ENCODE data around the gene PIWIL1.

Gene PIWIL1

DNA sequence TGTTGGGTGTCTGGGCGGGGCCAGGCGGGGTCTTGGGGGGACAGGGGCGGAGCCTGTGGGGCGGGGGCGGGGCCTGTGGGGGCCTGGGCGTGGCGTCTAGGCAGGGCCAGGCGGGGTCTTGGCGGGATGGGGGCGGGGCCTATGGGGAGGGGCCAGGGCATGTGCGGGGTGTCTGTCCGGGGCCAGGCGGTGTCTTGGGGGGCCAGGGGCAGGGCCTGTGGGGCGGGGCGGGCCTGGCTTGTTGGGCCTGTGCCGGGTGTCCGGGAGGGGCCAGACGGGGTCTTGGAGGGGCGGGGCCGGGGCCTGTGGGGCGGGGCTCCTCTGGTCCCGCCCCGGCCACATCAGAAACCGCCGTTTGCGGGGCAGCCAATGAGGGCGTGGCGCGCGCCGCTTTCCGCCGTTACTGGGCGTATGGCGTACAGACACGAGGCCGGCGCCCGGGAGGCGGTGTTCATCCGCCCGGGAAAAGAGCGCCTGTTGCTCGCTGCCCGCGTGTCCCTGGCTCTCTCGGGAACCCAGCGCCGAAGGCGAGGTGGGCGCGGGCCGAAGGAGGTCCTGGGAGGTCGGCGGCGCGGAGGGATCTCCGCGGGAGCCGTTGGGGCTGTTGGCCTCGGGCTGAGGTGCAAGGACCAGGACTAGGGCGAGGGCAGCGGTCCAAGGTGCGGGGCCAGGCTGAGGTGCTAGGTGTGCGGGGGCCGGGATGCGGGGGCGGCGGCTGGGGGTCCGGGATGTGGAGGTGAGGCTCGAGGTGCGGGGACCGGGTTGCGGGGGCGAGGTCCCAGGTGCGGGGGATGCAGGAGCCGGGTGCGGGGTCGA lies at the start of gene PIWIL1:
Gene PIWIL1 (plus strand): TSS at position 400 of the 816 bp plus-strand sequence. CDS start 4,705 bp downstream, outside the sequence.
- no peak for DNase-seq

- no peak for DNase-seq
Observed at GRCh38 chr12:130288206-130288605, 49.5 kb upstream of the PIWIL1 start.

DNA sequence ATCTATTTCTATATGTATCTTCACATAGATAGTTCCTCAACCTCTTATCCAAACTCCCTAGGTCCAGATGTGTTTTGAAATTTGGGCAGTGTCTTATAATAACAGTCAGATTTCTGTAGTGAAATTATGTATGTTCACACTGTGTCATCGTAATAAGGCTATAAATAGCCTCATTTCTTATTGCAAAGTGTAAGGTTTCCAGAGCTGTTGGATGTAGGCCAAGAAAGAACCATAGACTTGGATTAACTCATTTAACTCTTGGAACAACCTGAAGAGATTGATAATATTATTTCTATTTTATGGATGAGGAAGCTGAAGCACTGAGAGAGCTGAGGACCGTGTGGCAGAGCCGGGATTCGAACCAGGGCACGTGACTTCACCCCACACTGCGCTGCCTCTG lies 49.0 kb upstream of the PIWIL1 start:
- DNase-seq, result no peak

GRCh38 chr12:130290114-130290513 lies 47.6 kb upstream of the PIWIL1 start:
- DNase-seq, result no peak

DNA sequence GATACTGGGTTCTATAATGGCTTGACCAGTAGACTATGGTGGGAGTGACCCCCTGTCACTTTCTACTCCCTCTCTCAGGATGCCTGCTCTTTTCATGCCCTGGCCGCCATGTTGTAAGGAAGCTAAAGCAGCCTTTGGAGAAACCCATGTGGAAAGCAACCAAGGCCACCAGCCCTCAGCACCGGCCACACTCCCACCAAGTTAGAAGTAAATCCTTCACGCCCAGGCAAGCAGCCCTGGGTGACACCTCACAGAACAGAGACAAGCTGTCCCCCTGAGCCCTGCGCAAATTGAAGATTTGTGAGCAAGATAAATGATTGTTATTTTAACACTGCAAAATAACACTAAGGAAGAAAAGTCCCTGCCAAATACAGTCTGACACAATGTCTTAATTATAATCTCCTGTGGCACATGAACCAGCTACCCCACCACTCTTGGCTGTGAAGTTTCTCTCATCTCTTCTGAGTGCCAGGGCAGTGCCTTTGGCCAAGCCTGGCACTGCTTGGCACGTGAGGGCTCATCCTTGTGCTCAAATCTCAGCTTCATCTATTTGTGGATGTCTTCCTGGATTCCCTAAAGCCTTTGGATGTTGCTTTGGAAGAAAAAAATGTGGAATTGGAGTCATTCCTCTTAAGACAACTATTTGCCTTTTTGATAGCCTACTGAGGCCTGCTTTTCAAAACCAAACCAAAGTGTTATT lies 39.2 kb upstream of the PIWIL1 start:
- no peak for DNase-seq

DNA sequence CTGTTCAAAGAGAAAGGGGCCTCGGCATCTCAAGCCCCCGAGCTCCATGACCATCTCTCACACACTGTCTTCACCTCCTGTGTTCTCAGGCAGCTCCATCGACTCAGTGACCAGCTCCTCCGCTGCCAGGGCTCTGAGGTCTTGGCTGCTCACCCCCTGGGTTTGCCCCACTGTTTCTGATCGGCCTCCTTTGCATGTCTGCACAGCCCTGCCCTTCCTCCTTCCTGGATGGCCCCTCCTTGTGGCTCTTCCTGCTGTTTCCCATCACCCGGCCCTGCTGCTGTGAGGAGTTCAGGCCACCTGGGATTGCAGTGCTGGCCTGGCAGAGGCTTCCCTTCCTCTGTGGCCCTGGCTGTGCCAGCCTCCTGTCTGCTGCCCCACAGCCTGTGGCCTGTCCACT lies 38.1 kb upstream of the PIWIL1 start:
- no peak for DNase-seq

DNA sequence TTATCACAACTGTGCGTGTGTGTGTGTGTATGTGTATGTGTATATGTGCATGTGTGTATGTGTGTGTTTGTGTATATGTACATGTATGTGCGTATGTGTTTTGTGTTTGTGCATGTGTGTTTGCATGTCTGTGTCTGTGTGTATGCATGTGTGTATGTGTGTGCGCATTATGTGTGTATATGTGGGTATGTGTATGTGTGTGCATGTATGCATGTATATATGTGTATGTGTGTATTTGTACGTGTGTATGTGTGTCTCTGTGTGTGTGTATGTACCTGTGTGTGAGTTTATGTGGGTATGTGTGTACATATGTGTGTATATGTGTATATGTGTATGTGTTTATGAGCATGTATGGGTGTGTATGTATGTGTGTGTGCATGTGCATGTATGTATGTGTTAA lies 37.6 kb upstream of the PIWIL1 start:
- no peak for DNase-seq

GRCh38 chr12:130300737-130301535 lies 36.8 kb upstream of the PIWIL1 start:
- DNase-seq, result no peak

DNA sequence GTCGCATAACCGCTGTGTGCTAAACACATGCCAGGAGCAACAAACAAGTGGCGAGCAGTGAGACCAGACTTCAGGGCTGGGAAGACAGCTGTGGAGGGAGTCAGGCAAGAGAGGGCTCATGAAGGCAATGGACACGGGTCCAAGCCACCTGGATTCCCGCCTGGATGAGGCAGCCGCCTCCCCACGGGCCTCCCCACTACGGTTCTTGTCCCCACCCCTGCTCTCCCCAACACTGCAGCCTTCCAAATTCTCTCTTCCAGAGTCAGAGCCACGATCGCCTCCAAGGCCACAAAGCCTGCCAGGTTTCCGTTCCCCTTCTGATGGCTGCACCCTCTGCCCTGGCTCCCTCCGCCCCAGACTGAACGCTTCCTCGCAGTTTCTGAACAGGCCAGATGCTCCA lies 36.1 kb upstream of the PIWIL1 start:
- DNase-seq, result no peak

DNA sequence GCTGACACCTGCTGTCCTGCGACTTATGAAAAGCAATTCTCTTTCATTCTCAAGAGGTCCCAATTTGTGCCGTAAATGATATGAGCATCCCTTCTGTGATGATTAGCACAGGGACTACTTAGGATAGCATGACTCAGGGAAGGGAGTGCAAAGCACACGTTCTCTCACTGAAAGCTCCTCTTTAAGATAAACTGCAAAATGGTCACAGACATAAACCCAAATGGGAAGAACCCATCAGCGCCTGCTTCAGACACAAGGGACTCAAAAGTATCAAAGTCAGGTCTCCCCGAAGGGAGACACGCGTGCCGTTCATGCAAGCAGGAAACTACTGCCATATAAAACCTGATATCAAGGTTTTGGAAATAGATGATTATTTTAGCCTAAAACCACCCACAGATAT lies 33.9 kb upstream of the PIWIL1 start:
- DNase-seq, result no peak

- DNase-seq, result no peak
Observed at GRCh38 chr12:130307859-130308258, 29.8 kb upstream of the PIWIL1 start.

DNA sequence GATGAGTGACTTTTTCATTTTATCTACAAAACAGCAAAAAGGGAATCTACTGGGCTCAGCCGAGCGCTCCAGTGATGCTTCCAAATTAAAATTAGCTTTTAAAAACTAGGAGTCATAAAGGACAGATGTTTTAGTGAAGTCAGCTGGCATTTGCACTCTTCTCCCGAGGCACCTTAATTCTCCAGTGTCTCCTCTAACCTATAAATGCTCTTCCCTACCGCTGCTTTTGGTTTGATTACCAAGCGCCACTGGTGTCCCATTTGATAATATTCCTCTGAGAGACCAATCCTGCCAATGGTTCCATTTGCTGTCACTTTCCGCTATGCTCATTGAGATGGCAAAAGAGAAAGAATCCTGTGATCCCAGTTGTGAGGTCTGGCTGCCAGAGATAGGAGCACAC lies 29.3 kb upstream of the PIWIL1 start:
- no peak for DNase-seq

DNA sequence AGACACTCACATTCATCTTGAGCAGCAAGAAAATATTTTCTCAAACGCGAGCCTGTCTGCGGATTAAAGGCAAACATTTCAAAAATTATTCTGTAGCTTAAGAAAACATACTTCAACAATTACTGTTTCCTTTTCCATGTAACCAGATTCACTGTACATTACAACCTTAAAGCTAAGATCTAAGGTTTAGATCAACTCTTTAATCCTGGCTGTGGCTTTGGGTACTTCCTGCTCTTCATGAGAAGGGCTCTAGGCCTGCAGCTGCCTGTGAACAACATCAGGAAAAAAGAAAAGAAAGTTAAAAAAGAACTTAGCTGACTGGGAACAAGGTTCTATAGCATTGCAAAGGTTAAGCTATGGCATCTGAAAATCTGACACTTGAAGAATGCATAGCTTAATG lies 21.4 kb upstream of the PIWIL1 start:
- DNase-seq, result no peak

GRCh38 chr12:130320536-130320935 lies 17.2 kb upstream of the PIWIL1 start:
- no peak for DNase-seq

GRCh38 chr12:130322263-130322662 lies 15.4 kb upstream of the PIWIL1 start:
- DNase-seq, result no peak

GRCh38 chr12:130330685-130331084 lies 7.0 kb upstream of the PIWIL1 start:
- no peak for DNase-seq

DNA sequence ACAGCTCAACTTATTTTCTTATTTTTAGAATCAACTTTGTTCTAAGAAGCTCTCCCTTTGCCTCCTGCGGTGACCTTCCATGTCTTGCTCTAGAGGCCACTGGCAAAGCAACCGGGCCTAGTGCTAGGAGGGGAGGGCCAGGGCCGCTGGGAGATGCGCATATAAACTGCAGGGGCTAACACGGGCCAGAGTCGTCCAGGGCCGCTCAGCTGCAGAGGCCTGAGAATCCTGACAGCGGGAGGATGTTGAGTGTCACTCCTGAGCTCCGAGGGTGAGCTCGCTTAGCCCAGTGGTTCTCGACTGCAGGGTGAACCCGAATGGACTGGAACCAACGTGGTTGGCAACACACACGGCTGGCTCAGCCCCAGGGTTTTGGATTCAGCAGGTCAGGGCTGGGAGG lies 6.5 kb upstream of the PIWIL1 start:
- no peak for DNase-seq

DNA sequence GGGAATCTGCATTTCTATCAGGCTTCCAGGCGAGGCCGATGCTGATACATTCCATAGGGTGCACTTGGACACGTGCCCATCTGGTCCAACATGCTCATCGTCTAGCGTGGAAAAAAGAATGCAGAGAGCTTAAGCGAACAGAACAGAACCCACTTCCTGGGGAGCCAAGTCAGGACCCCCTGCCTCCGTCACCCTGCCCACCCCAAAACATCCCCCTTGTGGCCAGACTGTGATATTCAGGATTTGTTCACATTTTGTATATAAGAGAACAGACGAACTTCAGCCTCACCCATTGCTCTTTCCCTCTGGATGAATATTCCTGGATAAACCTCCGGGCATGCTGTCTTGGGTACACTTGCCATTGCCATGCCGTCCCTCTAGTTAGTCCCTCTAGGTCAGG lies 4.3 kb upstream of the PIWIL1 start:
- DNase-seq, result no peak

GRCh38 chr12:130334399-130334798 lies 3.3 kb upstream of the PIWIL1 start:
- no peak for DNase-seq

GRCh38 chr12:130334937-130335336 lies 2.8 kb upstream of the PIWIL1 start:
- DNase-seq, result no peak

DNA sequence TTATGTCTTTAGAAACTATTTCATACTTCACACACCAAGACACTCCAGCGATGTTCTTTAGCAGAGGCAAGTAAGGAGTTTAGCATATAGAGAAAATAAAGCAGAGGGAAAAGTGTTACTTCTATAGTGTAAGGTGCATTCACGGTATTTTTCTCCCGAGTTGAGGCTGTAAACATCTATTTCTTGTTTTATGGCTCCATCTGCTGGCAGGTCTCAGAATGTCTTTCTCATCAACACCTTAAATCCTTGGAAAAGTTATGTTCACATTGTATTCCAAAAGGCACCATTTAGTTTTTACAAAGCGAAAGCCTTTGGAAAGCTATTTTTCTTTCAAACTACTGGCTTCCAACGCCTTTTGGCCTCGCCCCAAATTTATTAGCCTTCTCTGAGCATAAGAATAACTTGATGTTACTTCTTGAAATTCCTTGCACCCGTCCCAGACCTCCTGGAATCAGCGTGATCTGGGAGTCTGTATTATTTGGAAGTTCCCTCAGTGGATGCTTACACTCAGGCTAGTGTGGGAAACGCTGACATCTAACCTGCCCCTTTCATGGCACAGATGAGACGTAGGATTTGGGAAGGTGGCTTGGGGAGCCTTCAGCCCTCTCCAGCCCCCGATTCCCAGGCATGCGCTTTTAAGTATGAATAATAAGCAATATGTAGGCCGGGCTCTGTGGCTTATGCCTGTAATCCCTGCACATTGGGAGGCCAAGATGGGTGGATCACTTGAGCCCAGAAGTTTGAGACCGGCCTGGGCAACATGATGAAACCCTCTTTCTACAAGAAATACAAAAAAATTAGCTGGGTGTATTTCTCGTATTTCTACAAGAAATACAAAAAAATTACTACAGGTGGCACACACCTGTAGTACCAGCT lies 1.9 kb upstream of the PIWIL1 start:
- peak; percentile 57 for DNase-seq

DNA sequence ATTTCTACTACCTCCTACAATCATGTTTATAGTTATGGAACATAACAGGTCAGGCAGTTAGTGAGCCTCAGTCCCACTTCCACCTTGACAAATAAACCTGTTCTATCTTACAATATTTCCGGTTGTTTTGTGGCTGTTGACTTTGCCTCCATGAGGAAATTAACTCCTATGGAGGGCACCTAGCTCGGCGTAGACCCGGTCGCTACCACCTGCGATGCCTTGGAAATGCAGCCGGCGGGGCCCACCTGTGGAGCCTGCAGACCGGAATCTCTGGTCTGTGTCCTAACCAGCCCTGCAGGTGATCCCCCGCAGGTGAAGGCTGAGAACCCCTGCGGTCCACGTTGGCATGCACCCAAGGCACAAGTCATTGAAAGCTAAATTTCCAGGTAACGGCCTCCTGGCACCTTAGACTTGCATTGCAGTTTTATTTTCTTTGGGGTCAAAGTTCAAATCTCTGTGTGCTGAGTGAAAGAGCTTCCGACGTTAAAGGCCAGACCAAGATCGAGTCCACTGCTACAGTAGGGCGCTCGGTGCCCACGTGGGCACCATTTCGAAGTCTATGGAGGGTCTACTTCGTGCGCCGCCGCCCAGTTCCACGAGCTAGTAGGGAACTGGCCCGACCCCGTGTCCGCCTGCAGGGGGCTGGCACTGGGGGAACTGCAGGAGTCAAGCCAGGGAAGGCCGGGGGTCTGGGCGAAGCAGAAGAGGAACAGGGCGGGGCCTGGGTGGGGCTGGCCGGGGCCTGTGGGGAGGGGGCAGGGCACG lies 782 bp upstream of the PIWIL1 start:
- peak; percentile 85 for DNase-seq

Data from DMS153 (cell line).